Medulla oblongata (tissue), 1 donor: ENCODE data around the gene MRAP.

Experiments
- DNase-seq: peaks from one replicate; pipeline ENCODE4 v3.0.0-alpha.2; 2015; ENCODE audit errors: extremely low spot score

MRAP gene

GRCh38 chr21:32349333-32349944, 50.8 kb downstream of the MRAP start:
- no peak for DNase-seq

- no peak for DNase-seq
Measured at GRCh38 chr21:32350211-32350980, 51.7 kb downstream of the MRAP start.

- DNase-seq = no peak
Measured at GRCh38 chr21:32350981-32351380, 52.3 kb downstream of the MRAP start.

- DNase-seq = no peak
Measured at GRCh38 chr21:32351428-32351827, 52.8 kb downstream of the MRAP start.

- DNase-seq = no peak
Measured at GRCh38 chr21:32352526-32352925, 53.9 kb downstream of the MRAP start.

- no peak for DNase-seq
Measured at GRCh38 chr21:32353002-32353711, 54.5 kb downstream of the MRAP start.

GRCh38 chr21:32356874-32357395, 58.3 kb downstream of the MRAP start:
- no peak for DNase-seq

GRCh38 chr21:32359719-32360260, 61.1 kb downstream of the MRAP start:
- DNase-seq = no peak

- DNase-seq = no peak
Measured at GRCh38 chr21:32360401-32360975, 61.8 kb downstream of the MRAP start.
